NT2/D1 (cell line): ENCODE measurements around the gene ZBED6.

Source experiments
- DNase-seq: peaks from one replicate; pipeline ENCODE4 v3.0.0-alpha.2; 2011; ENCODE audit warnings: low read depth, low spot score
- H3K27me3 ChIP-seq: 2 replicates; pipeline ENCODE4 v1.6.0; 2011; ENCODE audit warnings: mild to moderate bottlenecking; ENCODE audit not compliant: insufficient read length, insufficient read depth
- H3K36me3 ChIP-seq: 2 replicates; pipeline ENCODE4 v1.6.1; 2011; ENCODE audit warnings: mild to moderate bottlenecking, low read length, mixed read lengths; ENCODE audit not compliant: insufficient read depth, insufficient read length
- H3K4me1 ChIP-seq: 2 replicates; pipeline ENCODE4 v1.5.1; 2011; ENCODE audit not compliant: insufficient read depth, insufficient read length
- H3K4me3 ChIP-seq: 2 replicates; pipeline ENCODE4 v1.5.1; 2011; ENCODE audit warnings: low read depth; ENCODE audit not compliant: insufficient read length
- H3K9ac ChIP-seq: 2 replicates; pipeline ENCODE4 v1.6.0; 2011; ENCODE audit warnings: low read depth; ENCODE audit not compliant: insufficient read length
- H3K9me3 ChIP-seq: 2 replicates; pipeline ENCODE4 v1.5.1; 2011; ENCODE audit warnings: mild to moderate bottlenecking, low read length; ENCODE audit not compliant: insufficient read depth
- SUZ12 ChIP-seq: IDR thresholded peaks from 2 replicates; pipeline ENCODE4 v1.6.1; 2011; ENCODE audit not compliant: insufficient read length, insufficient read depth; ENCODE audit errors: extremely low read depth
- YY1 ChIP-seq: IDR thresholded peaks from 2 replicates; pipeline ENCODE4 v1.6.1; 2011; ENCODE audit not compliant: insufficient read length, insufficient read depth
- ZNF274 ChIP-seq: IDR thresholded peaks from 2 replicates; pipeline ENCODE4 v1.6.1; 2011; ENCODE audit warnings: mild to moderate bottlenecking, low read depth, low read length

ZBED6 gene

GRCh38 chr1:203763505-203763904, 31.9 kb upstream of the ZBED6 start:
- Histone ChIP-seq H3K27me3 (no peaks in the 10 kb centered on the region), H3K4me1 (peaks cover 3% of the 10 kb centered on the region), H3K9me3 (no peaks in the 10 kb centered on the region), H3K9ac (no peak overlapping the region), H3K36me3 (no peaks in the 10 kb centered on the region), H3K4me3 (no peak overlapping the region)
- TF ChIP-seq SUZ12 (no peak), YY1 (no peak)
- DNase-seq: no peak

- no peak for DNase-seq
- TF ChIP-seq SUZ12 (no peak), ZNF274 (no peak), YY1 (no peak)
- Histone ChIP-seq H3K9me3 (no peaks in the 10 kb centered on the region), H3K27me3 (no peaks in the 10 kb centered on the region), H3K4me1 (peaks cover 3% of the 10 kb centered on the region), H3K36me3 (no peaks in the 10 kb centered on the region), H3K9ac (no peak overlapping the region), H3K4me3 (no peak overlapping the region)
These were observed 31.1 kb upstream of the ZBED6 start for GRCh38 chr1:203764105-203765028.

GRCh38 chr1:203765029-203765837, 30.2 kb upstream of the ZBED6 start, which contains the start of gene LAX1:
LAX1 (plus strand) TSS chr1:203765183; CDS start chr1:203765566, 383 bp downstream.
- no peak within 1 kb of the TSS for H3K4me3 ChIP-seq
- TF ChIP-seq YY1 (no peak), SUZ12 (no peak), ZNF274 (no peak)
- H3K9ac ChIP-seq: no peak within 1 kb of the TSS

GRCh38 chr1:203768256-203768655, 27.2 kb upstream of the ZBED6 start:
- no peak for DNase-seq
- no peaks in the 10 kb centered on the region for H3K36me3 ChIP-seq
- no peaks in the 10 kb centered on the region for H3K27me3 ChIP-seq
- TF ChIP-seq ZNF274 (no peak), YY1 (no peak), SUZ12 (no peak)
- H3K9me3 ChIP-seq: no peaks in the 10 kb centered on the region
- H3K9ac ChIP-seq: no peak overlapping the region
- no peak overlapping the region for H3K4me3 ChIP-seq
- peaks cover 9% of the 10 kb centered on the region for H3K4me1 ChIP-seq

More at GRCh38 chr1:203765029-203765837, 30.2 kb upstream of the ZBED6 start, which contains the start of gene LAX1:
- Histone ChIP-seq H3K27me3 (no peaks in the 10 kb centered on the region), H3K36me3 (no peaks in the 10 kb centered on the region), H3K9me3 (no peaks in the 10 kb centered on the region), H3K4me1 (peaks cover 3% of the 10 kb centered on the region)
- DNase-seq: no peak

- Histone ChIP-seq H3K9me3 (no peaks in the 10 kb centered on the region), H3K4me3 (no peak overlapping the region), H3K27me3 (no peaks in the 10 kb centered on the region), H3K4me1 (peaks cover 12% of the 10 kb centered on the region), H3K9ac (no peak overlapping the region), H3K36me3 (no peaks in the 10 kb centered on the region)
- TF ChIP-seq YY1 (no peak), SUZ12 (no peak), ZNF274 (no peak)
- DNase-seq: no peak
These were observed 25.7 kb upstream of the ZBED6 start for GRCh38 chr1:203769505-203770343.

- no peak overlapping the region for H3K4me3 ChIP-seq
- H3K9ac ChIP-seq: no peak overlapping the region
- no peak for DNase-seq
- TF ChIP-seq ZNF274: no peak
- no peak for TF ChIP-seq YY1
- no peak for TF ChIP-seq SUZ12
- no peaks in the 10 kb centered on the region for H3K9me3 ChIP-seq
- no peaks in the 10 kb centered on the region for H3K27me3 ChIP-seq
- no peaks in the 10 kb centered on the region for H3K36me3 ChIP-seq
- peaks cover 12% of the 10 kb centered on the region for H3K4me1 ChIP-seq
These were observed 23.5 kb upstream of the ZBED6 start for GRCh38 chr1:203771901-203772301.
